Measurements from ENCODE around the gene SLC9A9. TPM values are rescaled to one million over a fixed set of nuclear protein-coding genes. Genes with fewer than 3 reads are reported as not detected.

SLC9A9 gene
- total and polyA plus RNA-seq, 2 of the 8 experiments (the other 6 are each of a cell fraction or from before 2014, with no cell fraction given): 0.48 to 1.1 TPM

GRCh38 chr3:143737065-143737464 is 111.2 kb downstream of the SLC9A9 start:
- TF ChIP-seq CBX5 (IDR thresholded peaks at IDR 0.05; ENCODE audit: low read depth, low read length) (no peak), EZH2 (IDR thresholded peaks at IDR 0.05; ENCODE audit: low read depth, low read length, severe bottlenecking) (no peak), CHD1 (IDR thresholded peaks at IDR 0.05; ENCODE audit: low read depth, low read length) (no peak), FOSL1 (IDR thresholded peaks at IDR 0.05; ENCODE audit: insufficient read depth, low read depth, low read length) (no peak), CHD2 (IDR thresholded peaks at IDR 0.05; ENCODE audit: low read length) (no peak), KDM1A (IDR thresholded peaks at IDR 0.05; ENCODE audit: borderline replicate concordance, low read length) (no peak)
- Histone ChIP-seq H3K79me1 (ENCODE audit: low read depth, low read length) (no peaks in the 10 kb centered on the region), H3K4me2 (ENCODE audit: insufficient read depth in 1 of 2, low read depth in 2 of 2, low read length in 2 of 2) (no peak overlapping the region), H3K36me3 (ENCODE audit: control insufficient read depth in 2 of 4, insufficient read depth in 4 of 4, low read length in 3 of 4) (no peaks in the 10 kb centered on the region), H3K14ac (ENCODE audit: insufficient read length) (no peak overlapping the region), H3K4ac (replicated peaks; ENCODE audit: insufficient read length, low read depth, low read length) (no peak overlapping the region), H3K79me2 (ENCODE audit: control insufficient read depth in 1 of 2, insufficient read depth in 2 of 2, low read length in 2 of 2) (no peaks in the 10 kb centered on the region), H2AK5ac (ENCODE audit: low read depth, low read length) (no peak overlapping the region), H2BK15ac (ENCODE audit: low read length) (no peak overlapping the region), H2BK5ac (ENCODE audit: low read depth, low read length) (no peak overlapping the region), H3K56ac (replicated peaks; ENCODE audit: insufficient read length, low read depth, low read length) (no peak overlapping the region), H3K23ac (ENCODE audit: insufficient read length) (no peak overlapping the region), H2AFZ (ENCODE audit: low read length) (no peak overlapping the region), H4K8ac (ENCODE audit: extremely low read depth, insufficient read depth, low read length) (no peak overlapping the region), H3K27me3 (replicated peaks in 1 of 4; ENCODE audit: control insufficient read depth in 3 of 4, extremely low read depth in 1 of 4, insufficient read depth in 3 of 4, low read length in 3 of 4) (no peaks in the 10 kb centered on the region), H4K91ac (replicated peaks; ENCODE audit: insufficient read length, low read length) (no peak overlapping the region), H4K5ac (ENCODE audit: insufficient read length, low read depth, low read length) (no peak overlapping the region), H3K4me3 (ENCODE audit: extremely low read depth in 1 of 4, insufficient read depth in 2 of 4, low read depth in 3 of 4, low read length in 4 of 4) (no peak overlapping the region), H2BK12ac (ENCODE audit: low read depth, low read length) (no peak overlapping the region), H3K4me1 (replicated peaks in 1 of 4; ENCODE audit: control insufficient read depth in 3 of 4, insufficient read depth in 4 of 4, low read length in 3 of 4) (no peaks in the 10 kb centered on the region), H3K9ac (replicated peaks in 1 of 4; ENCODE audit: extremely low read depth in 1 of 4, low read depth in 3 of 4, low read length in 3 of 4) (no peak overlapping the region), H2BK120ac (replicated peaks; ENCODE audit: low read depth, low read length) (no peak overlapping the region), H2BK20ac (ENCODE audit: low read length) (no peak overlapping the region), H3K27ac (ENCODE audit: low read depth, low read length) (no peak overlapping the region), H3K9me3 (ENCODE audit: insufficient read depth in 2 of 2, low read depth in 1 of 2, low read length in 1 of 2) (no peaks in the 10 kb centered on the region), H3K18ac (ENCODE audit: extremely low read depth, low read length) (no peak overlapping the region), H4K20me1 (replicated peaks in 1 of 2; ENCODE audit: control insufficient read depth in 1 of 2, insufficient read depth in 2 of 2, low read length in 2 of 2) (no peaks in the 10 kb centered on the region), H3K23me2 (ENCODE audit: low read depth, low read length) (no peaks in the 10 kb centered on the region; the same call in 1 of the 2 replicates)
- DNase-seq (ENCODE audit: low read depth in 1 of 2, low spot score in 2 of 2) (no peak), FAIRE-seq (no peak)
- 91% methylated on average over 2 of the region's 2 CpGs; no CpG with 5 or more reads in 1 of the 2 experiments for WGBS, 2 experiments (ENCODE audit: extremely low coverage in 1 of 2, insufficient coverage in 1 of 2, insufficient read length in 1 of 2, insufficient replicate concordance in 2 of 2, low coverage in 1 of 2, low lambda C conversion rate in 2 of 2, missing lambda C conversion rate in 1 of 2)
- CTCF ChIA-PET (ENCODE audit: partially characterized antibody): interaction anchor here (0.8 kb wide), 1 partner anchor 9 kb away, joined by 3 read pairs; no protein-coding TSS in a partner anchor
- POLR2A ChIA-PET (ENCODE audit: partially characterized antibody): no interaction called here
